ELR (cell line): ENCODE measurements around the gene CGAS.
"Not testable (repeated sequence)": the region's sequence is repeated elsewhere in the genome, so short reads cannot be mapped to it uniquely, and the experiment has no call there.

Experiments
- DNase-seq: peaks from one replicate; pipeline ENCODE4 v3.0.0-alpha.2; 2015; ENCODE audit warnings: low read depth

The CGAS gene

GRCh38 chr6:73452107-73452461 is at the start of gene CGAS:
Gene CGAS, minus strand, starts transcription at chr6:73452297. Its CDS starts 116 bp downstream, at chr6:73452181.
- peak; percentile 88 for DNase-seq

- DNase-seq: no peak
Observed at GRCh38 chr6:73497915-73498314, 45.8 kb upstream of the CGAS start.

DNA sequence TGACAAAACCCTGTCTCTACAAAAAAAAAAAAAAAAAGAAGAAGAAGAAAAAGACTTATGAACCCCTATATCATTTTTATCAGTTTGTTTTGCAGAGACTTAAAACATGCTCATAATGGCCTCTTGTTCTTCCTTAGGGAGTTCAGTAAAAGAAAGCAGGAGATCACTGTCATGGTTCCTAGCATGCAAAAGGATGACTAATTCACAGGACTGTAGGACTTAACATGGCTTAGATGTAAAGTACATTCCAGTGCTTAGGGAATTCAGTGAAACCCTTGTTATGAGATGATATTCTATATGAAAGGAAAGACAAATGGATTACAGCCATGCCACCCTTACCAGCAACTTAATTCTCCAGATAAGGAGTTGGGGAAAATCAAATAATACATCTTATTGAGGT is 39.3 kb upstream of the CGAS start:
- peak; percentile 11 for DNase-seq

DNA sequence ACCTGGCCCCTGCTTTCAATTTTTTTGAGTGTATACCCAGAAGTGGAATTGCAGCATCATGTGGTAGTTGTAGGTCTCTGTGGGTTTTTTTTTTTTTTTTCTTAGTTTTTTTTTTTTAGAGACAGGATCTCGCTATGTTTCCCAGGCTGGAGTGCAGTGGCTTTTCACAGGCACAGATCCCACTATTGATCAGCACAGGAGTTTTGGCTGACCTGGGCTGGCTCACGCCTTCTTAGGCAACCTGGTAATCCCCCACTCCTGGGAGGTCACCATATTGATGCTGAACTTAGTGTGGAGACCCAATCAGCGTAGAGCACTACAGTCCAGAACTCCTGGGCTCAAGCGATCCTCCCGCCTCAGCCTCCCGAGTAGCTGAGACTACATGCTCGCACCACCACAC is 35.4 kb upstream of the CGAS start:
- no peak for DNase-seq

GRCh38 chr6:73484438-73484837 is 32.3 kb upstream of the CGAS start:
- no peak for DNase-seq

DNA sequence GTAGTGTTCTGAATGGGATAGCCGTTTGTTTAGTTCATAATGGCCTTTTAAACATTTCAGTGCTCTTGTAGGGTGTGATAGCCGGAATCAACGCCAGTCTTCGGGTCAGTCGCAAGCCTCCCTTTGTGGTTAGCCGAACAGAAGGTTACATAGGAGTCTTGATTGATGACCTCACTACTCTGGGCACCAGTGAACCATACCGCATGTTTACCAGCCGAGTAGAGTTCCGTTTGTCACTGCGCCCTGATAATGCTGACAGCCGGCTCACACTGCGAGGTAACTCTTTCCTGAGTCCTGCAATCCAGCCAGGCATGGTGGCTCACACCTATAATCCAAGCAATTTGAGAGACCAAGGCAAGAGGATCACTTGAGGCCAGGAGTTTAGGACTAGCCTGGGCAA is 29.9 kb upstream of the CGAS start:
- DNase-seq: no peak

GRCh38 chr6:73477407-73477806 is 25.3 kb upstream of the CGAS start:
- no peak for DNase-seq

DNA sequence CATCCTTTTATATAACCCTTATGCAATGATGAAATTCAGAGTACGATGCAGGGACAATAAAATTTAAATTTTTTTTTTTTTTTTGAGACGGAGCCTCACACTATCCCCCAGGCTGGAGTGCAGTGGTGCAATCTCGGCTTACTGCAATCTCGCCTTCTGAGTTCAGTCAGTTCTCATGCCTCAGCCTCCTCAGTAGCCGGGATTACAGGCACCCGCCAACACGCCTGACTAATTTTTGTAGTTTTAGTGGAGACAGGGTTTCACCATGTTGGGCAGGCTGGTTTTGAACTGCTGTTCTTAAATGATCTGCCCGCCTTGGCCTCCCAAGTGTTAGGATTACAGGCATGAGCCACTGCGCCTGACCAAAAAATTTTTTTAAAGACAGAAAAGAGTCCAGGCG is 24.6 kb upstream of the CGAS start:
- no peak for DNase-seq

- DNase-seq: no peak
Observed at GRCh38 chr6:73471686-73472290, 19.7 kb upstream of the CGAS start.

DNA sequence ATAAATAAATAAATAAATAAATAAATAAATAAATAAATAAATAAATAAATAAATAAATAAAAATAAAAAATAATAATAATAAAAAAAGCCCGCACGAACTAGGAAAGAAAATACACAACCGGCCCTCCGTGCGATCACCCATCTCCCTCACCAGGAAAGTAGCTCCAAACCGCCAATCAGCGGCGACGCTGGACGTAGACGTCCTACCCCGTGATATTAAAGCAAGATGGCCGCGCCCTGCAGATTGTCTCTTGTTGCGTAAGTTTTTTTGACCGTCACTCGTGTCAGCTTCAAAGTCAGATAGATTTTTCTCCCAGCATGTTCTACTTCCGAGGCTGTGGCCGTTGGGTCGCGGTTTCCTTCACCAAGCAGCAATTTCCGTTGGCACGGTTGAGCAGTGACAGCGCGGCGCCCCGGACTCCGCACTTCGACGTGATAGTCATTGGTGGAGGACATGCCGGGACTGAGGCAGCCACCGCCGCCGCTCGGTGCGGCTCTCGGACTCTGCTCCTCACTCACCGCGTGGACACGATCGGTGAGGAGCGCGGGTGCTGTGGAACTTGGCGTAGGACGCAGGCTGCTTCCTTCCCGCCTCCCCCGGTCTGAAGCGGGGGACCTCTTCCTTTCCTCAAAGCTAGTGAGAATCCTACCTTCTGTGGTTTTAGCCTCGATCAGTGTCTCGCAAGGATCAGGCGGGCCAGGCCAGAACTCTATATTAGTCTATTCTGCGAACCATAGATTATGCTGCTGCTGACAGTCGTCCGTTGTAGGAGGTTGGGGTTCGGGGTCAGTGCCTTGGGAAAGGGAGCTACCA is 9.6 kb upstream of the CGAS start, which contains the start of gene MTO1:
TSS of gene MTO1 (plus strand) at position 201 of the 814 bp plus-strand sequence. CDS start at position 319, 118 bp downstream.
- peak; percentile 95 for DNase-seq

- no peak for DNase-seq
Observed at GRCh38 chr6:73460056-73460455, 8.0 kb upstream of the CGAS start.

DNA sequence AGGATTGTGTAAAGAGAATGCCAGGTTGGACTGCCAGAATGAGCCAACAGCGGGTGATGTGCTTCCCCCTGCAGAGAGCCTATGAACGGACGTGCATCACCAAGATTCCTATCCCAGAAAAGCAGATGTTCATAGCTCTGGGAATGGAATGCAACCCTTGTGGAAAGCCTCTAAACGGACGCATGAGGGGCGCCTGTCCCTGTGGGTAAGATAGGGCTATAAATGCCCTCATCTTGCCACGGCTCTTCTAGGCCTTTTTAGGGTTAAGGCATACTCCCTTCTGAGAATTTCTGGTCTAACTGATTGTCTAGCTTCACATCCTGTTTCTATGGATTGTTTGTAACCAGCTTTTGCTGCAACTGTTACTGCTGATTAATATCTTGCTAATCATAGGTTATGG is 7.4 kb upstream of the CGAS start:
- DNase-seq: not testable (repeated sequence)

- DNase-seq: peak; percentile 16
Observed at GRCh38 chr6:73455865-73456629, 4.0 kb upstream of the CGAS start.

DNA sequence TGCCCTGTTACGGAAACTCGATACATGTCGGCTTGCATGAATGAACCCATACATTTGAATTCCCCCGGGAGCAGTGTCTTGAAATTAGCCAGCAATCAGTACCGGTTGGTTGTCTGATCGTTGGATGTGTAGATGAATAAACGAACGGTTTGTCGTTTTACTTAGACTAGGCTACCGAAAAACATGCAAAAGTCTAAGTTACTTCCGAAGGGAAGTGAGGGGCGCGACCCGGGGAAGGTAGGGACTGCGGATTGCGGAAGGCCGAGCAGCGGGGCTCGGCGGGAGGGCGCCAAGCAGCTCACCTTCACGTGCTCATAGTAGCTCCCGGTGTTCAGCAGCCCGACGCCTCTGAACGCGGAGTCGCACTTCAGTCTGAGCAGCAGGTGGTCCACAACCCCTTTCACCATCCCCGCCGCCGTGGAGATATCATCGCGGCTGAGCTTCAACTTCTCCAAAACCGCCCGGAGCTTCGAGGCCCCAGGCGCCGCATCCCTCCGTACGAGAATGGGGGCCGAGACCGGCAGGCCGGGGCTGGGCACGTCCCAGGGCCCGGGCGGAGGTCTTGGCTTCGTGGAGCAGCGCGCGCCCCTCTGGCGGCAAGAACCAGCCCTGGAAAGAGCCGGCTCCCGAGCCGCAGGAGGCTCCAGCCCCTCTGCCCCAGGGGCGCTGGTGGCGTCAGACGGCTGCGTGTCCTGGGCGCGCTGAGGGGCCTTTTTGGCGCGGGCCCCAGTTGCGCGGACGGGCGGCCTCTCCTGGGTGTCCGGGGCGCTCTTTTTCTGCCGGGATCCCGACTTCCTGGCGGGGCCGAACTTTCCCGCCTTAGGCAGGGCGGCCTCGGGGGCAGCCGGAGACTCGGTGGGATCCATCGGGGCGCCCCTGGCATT is 632 bp downstream of the CGAS start:
- DNase-seq: peak; percentile 74

DNA sequence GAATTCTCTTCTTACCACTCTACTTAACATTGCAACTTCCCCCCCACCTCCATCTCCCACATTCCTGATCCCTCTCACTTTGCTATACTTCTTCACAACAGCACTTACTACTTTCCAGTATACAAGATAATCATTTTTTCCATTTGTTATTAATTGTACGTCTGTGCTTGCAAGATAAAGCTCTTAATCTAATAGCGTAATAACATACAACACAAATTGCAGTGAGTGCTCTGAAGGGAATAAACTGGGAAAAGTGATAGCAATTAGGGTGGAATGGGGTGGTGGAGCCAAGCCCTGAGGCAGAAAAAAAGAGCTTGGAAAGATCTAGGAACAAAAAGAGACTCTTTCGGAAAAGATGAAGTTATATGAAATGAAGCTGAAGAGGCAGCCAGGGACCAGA is 8.5 kb downstream of the CGAS start:
- no peak for DNase-seq

DNA sequence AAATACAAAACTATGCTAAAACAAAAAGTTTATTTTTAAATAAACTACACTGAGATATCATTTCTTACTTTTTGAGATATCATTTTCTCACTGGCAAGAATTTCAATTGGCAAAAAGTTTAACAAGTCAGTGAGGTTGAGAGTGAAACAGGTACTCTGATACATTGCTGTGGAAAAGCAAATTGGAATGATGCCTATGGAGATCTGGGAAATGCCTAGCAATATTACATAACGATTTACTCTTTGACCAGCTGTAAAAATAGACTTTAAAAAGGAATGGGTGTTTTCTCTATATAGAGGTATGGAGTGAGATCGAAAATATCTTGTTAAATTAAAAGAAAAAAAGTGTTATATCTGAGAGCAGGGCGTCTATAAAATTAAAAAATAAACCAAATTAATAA is 16.9 kb downstream of the CGAS start:
- DNase-seq: no peak

DNA sequence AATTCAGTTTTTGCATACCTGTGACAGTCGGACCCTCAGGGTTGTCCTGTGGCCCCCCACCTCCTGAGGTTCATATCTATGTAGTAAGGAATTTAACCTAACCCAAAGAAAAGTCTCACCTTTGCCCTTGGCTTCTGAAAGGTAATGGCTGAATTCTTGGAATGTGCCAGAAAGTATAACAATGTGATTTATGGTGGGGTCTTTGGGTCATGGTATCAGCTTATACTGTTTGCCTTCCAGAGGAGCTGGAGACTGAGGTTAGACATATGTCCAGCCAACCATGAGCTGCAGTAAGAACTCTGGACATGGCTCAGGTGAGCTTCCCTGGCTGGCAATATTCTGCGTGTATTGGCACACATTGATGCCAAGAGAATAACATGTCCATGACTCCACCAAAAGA is 30.6 kb downstream of the CGAS start:
- DNase-seq: no peak

DNA sequence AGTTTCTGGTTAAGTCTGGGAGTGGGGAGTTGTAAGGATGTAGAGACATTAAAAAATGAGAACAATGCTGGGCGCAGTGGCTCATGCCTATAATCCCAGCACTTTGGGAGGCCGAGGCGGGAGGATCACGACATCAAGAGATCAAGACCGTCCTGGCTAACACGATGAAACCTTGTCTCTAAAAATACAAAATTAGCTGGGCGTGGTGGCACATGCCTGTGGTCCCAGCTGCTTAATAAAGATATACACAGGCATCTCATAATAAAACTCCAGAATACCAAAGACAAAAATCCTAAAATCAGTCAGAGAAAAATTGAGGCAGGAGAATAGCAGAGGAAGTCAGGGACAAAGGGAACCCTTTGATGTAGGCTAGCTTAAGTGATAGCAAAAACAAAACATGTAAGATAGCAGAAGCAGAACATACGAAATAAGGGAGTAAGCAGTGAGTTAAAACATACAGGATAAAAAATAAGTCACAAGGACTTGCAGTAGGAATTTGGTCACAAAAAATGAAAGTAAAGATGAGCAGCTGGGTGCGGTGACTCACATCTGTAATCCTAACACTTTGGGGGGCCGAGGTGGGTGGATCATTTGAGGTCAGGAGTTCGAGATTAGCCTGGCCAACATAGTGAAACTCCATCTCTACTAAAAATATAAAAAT is 33.9 kb downstream of the CGAS start:
- peak; percentile 23 for DNase-seq

DNA sequence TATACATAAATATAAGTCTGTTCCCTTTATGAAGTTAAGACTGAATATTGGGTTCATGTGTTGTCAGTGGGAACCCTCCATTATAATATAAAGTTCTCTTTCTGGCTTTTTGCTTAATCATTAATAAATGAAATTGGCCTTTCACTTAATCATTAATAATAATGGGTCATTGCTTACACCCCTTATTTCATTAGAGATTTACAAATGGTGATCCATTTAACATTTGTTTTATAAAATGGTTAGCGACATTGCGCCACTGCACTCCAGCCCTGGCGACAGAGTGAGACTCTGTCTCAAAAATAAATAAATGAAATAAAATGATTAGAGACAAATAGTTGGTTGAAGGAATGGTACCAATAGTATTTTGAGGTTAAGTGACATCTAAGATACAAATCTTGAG is 39.0 kb downstream of the CGAS start:
- no peak for DNase-seq

GRCh38 chr6:73409395-73409794 is 42.7 kb downstream of the CGAS start:
- DNase-seq: peak; percentile 22

DNA sequence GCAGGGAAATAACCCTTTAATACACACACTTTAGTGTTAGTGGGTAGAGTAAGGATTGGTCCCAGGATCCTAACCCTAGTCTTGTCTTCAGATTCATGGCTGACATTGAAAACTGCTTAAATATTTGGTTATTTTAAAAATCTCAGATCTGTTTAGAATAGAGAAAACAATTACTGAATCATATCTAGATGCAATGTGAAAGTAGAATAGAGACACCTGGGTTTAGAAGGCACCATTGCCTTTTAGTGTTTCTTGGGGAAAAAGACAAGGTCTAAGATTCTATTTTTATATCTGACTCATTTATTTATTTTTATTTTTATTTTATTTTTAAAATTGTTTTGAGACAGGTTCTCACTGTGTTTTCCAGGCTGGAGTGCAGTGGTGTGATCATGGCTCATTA is 51.4 kb downstream of the CGAS start:
- no peak for DNase-seq
